SK-N-SH treated with all-trans-retinoic acid at 6 μM for 48 hours (cell line): ENCODE measurements around the gene SCCPDH.
A peak's percentile ranks its signal among the peaks of the same experiment; 100 is the strongest.

Source experiments
- ATAC-seq: fragments of 200-7000 bp; cut with Tn5 transposase; 3 replicates; pipeline ENCODE4 v1.9.1; 2020; ENCODE audit warnings: mild to moderate bottlenecking, moderate library complexity
- ARNTL ChIP-seq: fragments of 450-650 bp; formaldehyde crosslinking; IDR thresholded peaks from 2 replicates; pipeline ENCODE4 v1.5.0; 2020; ENCODE audit warnings: low read depth, mild to moderate bottlenecking, moderate library complexity, borderline replicate concordance
- BACH2 ChIP-seq: fragments of 250-450 bp; sonication (Bioruptor Pico); IDR thresholded peaks from 2 replicates; pipeline ENCODE4 v1.9.0; 2021; ENCODE audit warnings: mild to moderate bottlenecking, borderline replicate concordance
- CSDC2 ChIP-seq: fragments of 250-450 bp; sonication (Bioruptor Pico); IDR thresholded peaks from 2 replicates; pipeline ENCODE4 v1.5.0; 2020; ENCODE audit warnings: mild to moderate bottlenecking, moderate library complexity
- ESRRG ChIP-seq: fragments of 250-450 bp; sonication (Bioruptor Pico); IDR thresholded peaks from 2 replicates; pipeline ENCODE4 v1.6.1; 2021; ENCODE audit warnings: mild to moderate bottlenecking
- ISL1 ChIP-seq: fragments of 250-450 bp; sonication (Bioruptor Pico); IDR thresholded peaks from 2 replicates; pipeline ENCODE4 v2.1.2; 2022; ENCODE audit warnings: mild to moderate bottlenecking, moderate library complexity
- PPARA ChIP-seq: fragments of 250-450 bp; sonication (Bioruptor Pico); IDR thresholded peaks from 2 replicates; pipeline ENCODE4 v1.5.0; 2020; ENCODE audit warnings: mild to moderate bottlenecking, borderline replicate concordance
- RARB ChIP-seq: fragments of 250-450 bp; sonication (Bioruptor Pico); IDR thresholded peaks from 2 replicates; pipeline ENCODE4 v1.8.0; 2021; ENCODE audit warnings: mild to moderate bottlenecking, moderate library complexity
- SNAI2 ChIP-seq: fragments of 250-450 bp; sonication (Bioruptor Pico); IDR thresholded peaks from 2 replicates; pipeline ENCODE4 v1.5.0; 2020; ENCODE audit warnings: mild to moderate bottlenecking, moderate library complexity
- TCF4 ChIP-seq: fragments of 250-450 bp; sonication (Bioruptor Pico); IDR thresholded peaks from 2 replicates; pipeline ENCODE4 v1.8.0; 2021; ENCODE audit warnings: mild to moderate bottlenecking, moderate library complexity, borderline replicate concordance
- TOX ChIP-seq: fragments of 250-450 bp; sonication (Bioruptor Pico); IDR thresholded peaks from 2 replicates; pipeline ENCODE4 v1.8.0; 2021; ENCODE audit warnings: mild to moderate bottlenecking, moderate library complexity, borderline replicate concordance
- TSHZ2 ChIP-seq: fragments of 250-450 bp; sonication (Bioruptor Pico); IDR thresholded peaks from 2 replicates; pipeline ENCODE4 v1.5.0; 2020; ENCODE audit warnings: mild to moderate bottlenecking, moderate library complexity
- ZC3H10 ChIP-seq: fragments of 250-450 bp; sonication (Bioruptor Pico); IDR thresholded peaks from 2 replicates; pipeline ENCODE4 v1.5.1; 2021; ENCODE audit warnings: mild to moderate bottlenecking, moderate library complexity
- ZFP3 ChIP-seq: fragments of 250-450 bp; sonication (Bioruptor Pico); IDR thresholded peaks from 2 replicates; pipeline ENCODE4 v1.5.0; 2020; ENCODE audit warnings: mild to moderate bottlenecking, moderate library complexity
- ZFP30 ChIP-seq: fragments of 450-650 bp; formaldehyde crosslinking; IDR thresholded peaks from 2 replicates; pipeline ENCODE4 v1.5.0; 2022; ENCODE audit warnings: mild to moderate bottlenecking, moderate library complexity
- ZNF8 ChIP-seq: fragments of 450-650 bp; formaldehyde crosslinking; IDR thresholded peaks from 2 replicates; pipeline ENCODE4 v1.5.0; 2020; ENCODE audit warnings: mild to moderate bottlenecking, moderate library complexity
- TF ChIP-seq, protein P1 (sequence below): fragments of 250-450 bp; sonication (Bioruptor Pico); IDR thresholded peaks from 2 replicates; pipeline ENCODE4 v1.8.0; 2020; ENCODE audit warnings: mild to moderate bottlenecking, moderate library complexity, borderline replicate concordance
- TF ChIP-seq, protein P2 (sequence below): fragments of 250-450 bp; sonication (Bioruptor Pico); IDR thresholded peaks from 2 replicates; pipeline ENCODE4 v1.5.1; 2020; ENCODE audit warnings: low read depth, mild to moderate bottlenecking, moderate library complexity
- TF ChIP-seq, protein P3 (sequence below): fragments of 250-450 bp; sonication (Bioruptor Pico); IDR thresholded peaks from 2 replicates; pipeline ENCODE4 v1.5.1; 2021; ENCODE audit warnings: mild to moderate bottlenecking, moderate library complexity

Gene SCCPDH

DNA sequence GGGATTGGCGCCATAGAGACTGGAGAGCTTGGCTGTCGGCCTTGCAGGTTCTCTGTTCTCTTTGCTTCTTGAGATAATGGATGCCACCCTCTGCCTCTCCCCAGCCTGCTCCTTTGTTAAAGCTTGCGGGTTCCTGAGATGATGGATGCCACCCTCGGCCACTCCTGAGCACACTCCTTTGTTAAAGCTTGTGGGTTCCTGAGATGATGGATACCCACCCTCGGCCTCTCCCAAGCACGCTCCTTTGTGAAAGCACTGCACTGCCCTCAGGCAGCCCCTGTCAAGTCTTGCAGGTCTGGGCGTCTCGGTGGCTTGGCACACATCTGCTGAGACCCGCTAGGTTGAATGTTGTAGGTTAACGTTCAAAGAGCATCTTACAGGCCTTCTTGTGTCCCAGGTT lies 76.5 kb downstream of the SCCPDH start:
- ATAC-seq = no peak
- TF ChIP-seq, protein P1, sequence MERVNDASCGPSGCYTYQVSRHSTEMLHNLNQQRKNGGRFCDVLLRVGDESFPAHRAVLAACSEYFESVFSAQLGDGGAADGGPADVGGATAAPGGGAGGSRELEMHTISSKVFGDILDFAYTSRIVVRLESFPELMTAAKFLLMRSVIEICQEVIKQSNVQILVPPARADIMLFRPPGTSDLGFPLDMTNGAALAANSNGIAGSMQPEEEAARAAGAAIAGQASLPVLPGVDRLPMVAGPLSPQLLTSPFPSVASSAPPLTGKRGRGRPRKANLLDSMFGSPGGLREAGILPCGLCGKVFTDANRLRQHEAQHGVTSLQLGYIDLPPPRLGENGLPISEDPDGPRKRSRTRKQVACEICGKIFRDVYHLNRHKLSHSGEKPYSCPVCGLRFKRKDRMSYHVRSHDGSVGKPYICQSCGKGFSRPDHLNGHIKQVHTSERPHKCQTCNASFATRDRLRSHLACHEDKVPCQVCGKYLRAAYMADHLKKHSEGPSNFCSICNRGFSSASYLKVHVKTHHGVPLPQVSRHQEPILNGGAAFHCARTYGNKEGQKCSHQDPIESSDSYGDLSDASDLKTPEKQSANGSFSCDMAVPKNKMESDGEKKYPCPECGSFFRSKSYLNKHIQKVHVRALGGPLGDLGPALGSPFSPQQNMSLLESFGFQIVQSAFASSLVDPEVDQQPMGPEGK (CRISPR knock-in tag) = no peak

GRCh38 chr1:246801241-246802020 lies 77.2 kb downstream of the SCCPDH start:
- no peak for TF ChIP-seq TSHZ2 (CRISPR knock-in tag)
- TF ChIP-seq BACH2 (CRISPR knock-in tag) = no peak
- TF ChIP-seq ESRRG (CRISPR knock-in tag) = no peak
- TF ChIP-seq, protein P2, sequence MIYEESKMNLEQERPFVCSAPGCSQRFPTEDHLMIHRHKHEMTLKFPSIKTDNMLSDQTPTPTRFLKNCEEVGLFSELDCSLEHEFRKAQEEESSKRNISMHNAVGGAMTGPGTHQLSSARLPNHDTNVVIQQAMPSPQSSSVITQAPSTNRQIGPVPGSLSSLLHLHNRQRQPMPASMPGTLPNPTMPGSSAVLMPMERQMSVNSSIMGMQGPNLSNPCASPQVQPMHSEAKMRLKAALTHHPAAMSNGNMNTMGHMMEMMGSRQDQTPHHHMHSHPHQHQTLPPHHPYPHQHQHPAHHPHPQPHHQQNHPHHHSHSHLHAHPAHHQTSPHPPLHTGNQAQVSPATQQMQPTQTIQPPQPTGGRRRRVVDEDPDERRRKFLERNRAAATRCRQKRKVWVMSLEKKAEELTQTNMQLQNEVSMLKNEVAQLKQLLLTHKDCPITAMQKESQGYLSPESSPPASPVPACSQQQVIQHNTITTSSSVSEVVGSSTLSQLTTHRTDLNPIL = no peak
- no peak for TF ChIP-seq TOX
- TF ChIP-seq ARNTL (CRISPR knock-in tag) = no peak
- ATAC-seq = peak; percentile 29; the same call in 2 of the 3 replicates

DNA sequence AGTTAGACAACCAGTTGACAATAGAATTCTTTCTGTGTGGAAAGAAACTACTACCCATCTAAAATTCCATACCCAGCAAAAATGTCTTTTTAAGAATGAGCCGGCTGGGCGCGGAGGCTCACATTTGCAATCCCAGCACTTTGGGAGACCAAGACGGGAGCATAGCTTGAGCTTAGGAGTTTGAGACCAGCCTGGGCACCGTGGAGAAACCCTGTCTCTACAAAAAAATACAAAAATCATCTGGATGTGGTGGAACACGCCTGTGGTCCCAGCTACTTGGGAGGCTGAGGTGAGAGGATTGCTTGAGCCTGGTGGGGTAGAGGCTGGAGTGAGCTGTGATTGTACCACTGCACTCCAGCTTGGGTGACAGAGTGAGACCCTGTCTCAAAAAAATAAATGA lies 79.2 kb downstream of the SCCPDH start:
- TF ChIP-seq SNAI2 (CRISPR knock-in tag) = no peak
- TF ChIP-seq ZFP30 (CRISPR knock-in tag) = no peak
- TF ChIP-seq ZNF8 (CRISPR knock-in tag) = no peak
- no peak for TF ChIP-seq TOX
- no peak for TF ChIP-seq ARNTL (CRISPR knock-in tag)
- TF ChIP-seq ZC3H10 = no peak
- TF ChIP-seq, protein P1 (CRISPR knock-in tag) = no peak
- TF ChIP-seq, protein P2 = no peak
- TF ChIP-seq CSDC2 (CRISPR knock-in tag) = no peak
- no peak for TF ChIP-seq TCF4 (CRISPR knock-in tag)
- no peak for TF ChIP-seq PPARA
- TF ChIP-seq RARB (CRISPR knock-in tag) = no peak
- TF ChIP-seq, protein P3, sequence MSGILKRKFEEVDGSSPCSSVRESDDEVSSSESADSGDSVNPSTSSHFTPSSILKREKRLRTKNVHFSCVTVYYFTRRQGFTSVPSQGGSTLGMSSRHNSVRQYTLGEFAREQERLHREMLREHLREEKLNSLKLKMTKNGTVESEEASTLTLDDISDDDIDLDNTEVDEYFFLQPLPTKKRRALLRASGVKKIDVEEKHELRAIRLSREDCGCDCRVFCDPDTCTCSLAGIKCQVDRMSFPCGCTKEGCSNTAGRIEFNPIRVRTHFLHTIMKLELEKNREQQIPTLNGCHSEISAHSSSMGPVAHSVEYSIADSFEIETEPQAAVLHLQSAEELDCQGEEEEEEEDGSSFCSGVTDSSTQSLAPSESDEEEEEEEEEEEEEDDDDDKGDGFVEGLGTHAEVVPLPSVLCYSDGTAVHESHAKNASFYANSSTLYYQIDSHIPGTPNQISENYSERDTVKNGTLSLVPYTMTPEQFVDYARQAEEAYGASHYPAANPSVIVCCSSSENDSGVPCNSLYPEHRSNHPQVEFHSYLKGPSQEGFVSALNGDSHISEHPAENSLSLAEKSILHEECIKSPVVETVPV (CRISPR knock-in tag) = no peak
- ATAC-seq = no peak

- ATAC-seq = no peak
- TF ChIP-seq ZFP3 (CRISPR knock-in tag) (no peak), TSHZ2 (CRISPR knock-in tag) (no peak), ISL1 (CRISPR knock-in tag) (no peak), ZC3H10 (no peak), ZNF8 (CRISPR knock-in tag) (no peak), TCF4 (CRISPR knock-in tag) (no peak)
- TF ChIP-seq, protein P3 (CRISPR knock-in tag) = no peak
These were observed 79.7 kb downstream of the SCCPDH start for GRCh38 chr1:246803883-246804282.
